Gastrocnemius medialis (tissue), 4 donors: ENCODE data around the gene ROBO1. TPM values are rescaled to one million over a fixed set of nuclear protein-coding genes. Genes with fewer than 3 reads are reported as not detected.

Experiments
- ATAC-seq, 2 donors: fragments of 150-250 bp; one replicate each; pipeline ENCODE4 v1.9.1; 2016
- DNase-seq, 2 donors: peaks; one replicate each; pipeline ENCODE4 v3.0.0-alpha.2; 2019
- H3K27ac ChIP-seq, 4 donors: fragments of 200-600 bp; sonication (generic); 1 replicate in 1 of 4; 2 replicates in 3 of 4; pipeline ENCODE4 v1.5.1; 2016 to 2018; ENCODE audit warnings: mild to moderate bottlenecking in 2 of 4, moderate library complexity in 1 of 4
- H3K27me3 ChIP-seq, 3 donors: fragments of 200-600 bp; sonication (generic) in 2 of 3; 1 replicate in 1 of 3; 2 replicates in 2 of 3; pipeline versions ENCODE4 v1.5.1 to v1.6.0; 2016 to 2019; ENCODE audit warnings: mild to moderate bottlenecking in 1 of 3, moderate library complexity in 1 of 3
- H3K36me3 ChIP-seq, 2 donors: fragments of 200-600 bp; sonication (generic) in 1 of 2; one replicate each; pipeline ENCODE4 v1.5.1; 2017 to 2018
- H3K4me1 ChIP-seq, 2 donors: fragments of 200-600 bp; sonication (generic) in 1 of 2; one replicate each; pipeline ENCODE4 v1.5.1; 2016 to 2017; ENCODE audit warnings: mild to moderate bottlenecking in 2 of 2
- H3K4me3 ChIP-seq, 4 donors: fragments of 200-600 bp; sonication (generic) in 3 of 4; 1 replicate in 1 of 4; 2 replicates in 3 of 4; pipeline ENCODE4 v1.5.1; 2016 to 2019; ENCODE audit warnings: mild to moderate bottlenecking in 2 of 4
- H3K9me3 ChIP-seq, 3 donors: fragments of 200-600 bp; sonication (generic) in 2 of 3; 1 replicate in 1 of 3; 2 replicates in 2 of 3; pipeline ENCODE4 v1.5.1; 2016 to 2019
- POLR2A ChIP-seq, 2 donors: fragments of 450-650 bp; IDR thresholded peaks; one replicate each; pipeline ENCODE4 v1.6.1; 2017; ENCODE audit warnings: antibody characterized with exemption in 2 of 2, mild to moderate bottlenecking in 2 of 2, moderate library complexity in 2 of 2
- in situ Hi-C, 4 donors: fragments of 200-750 bp; cut with MboI; loops; one replicate each; pipeline versions ENCODE4 v1.15.0 to v1.8.0; 2017; ENCODE audit warnings: low sequenced_read_pairs in 4 of 4
- intact Hi-C: fragments of 100-400 bp; cut with DNase I; formaldehyde crosslinking; loops from one replicate; pipeline ENCODE4 v1.15.1; 2023; ENCODE audit warnings: low total_unique reads
- total RNA-seq, 4 donors: library from RNA; depleted of rRNA; stranded (reverse); fragments of >200 nt; gene quantifications; one replicate each; pipeline versions ENCODE4 v1.1.0 to v1.2.3, GENCODE V29; 2016
- TF ChIP-seq, protein P1 (sequence below), 5 experiments: fragments of 450-650 bp in 3 of 5; fragments of 200-600 bp in 2 of 5; sonication (generic) in 2 of 5; IDR thresholded peaks in 4 of 5; conservative IDR thresholded peaks in 1 of 5; 1 replicate in 4 of 5; 2 replicates in 1 of 5; pipeline ENCODE4 v1.5.1; 2016 to 2019; ENCODE audit warnings: antibody characterized with exemption in 5 of 5, mild to moderate bottlenecking in 3 of 5, moderate library complexity in 3 of 5

Gene ROBO1
- total RNA-seq, 4 donors from 2014 or later: 4.2 to 16.0 (median 9.5) TPM

GRCh38 chr3:78832785-78833204, 935.0 kb downstream of the ROBO1 start:
- Histone ChIP-seq H3K4me3 (no peak overlapping the region), H3K4me1 (no peaks in the 10 kb centered on the region), H3K27ac (no peak overlapping the region), H3K9me3 (no peaks in the 10 kb centered on the region), H3K36me3 (no peaks in the 10 kb centered on the region), H3K27me3 (no peaks in the 10 kb centered on the region)
- intact Hi-C loops (no loop called here), in situ Hi-C loops (no loop called here)
- DNase-seq (no peak), ATAC-seq (no peak)
- TF ChIP-seq POLR2A (IDR thresholded peaks at IDR 0.05): no peak
- TF ChIP-seq, protein P1, sequence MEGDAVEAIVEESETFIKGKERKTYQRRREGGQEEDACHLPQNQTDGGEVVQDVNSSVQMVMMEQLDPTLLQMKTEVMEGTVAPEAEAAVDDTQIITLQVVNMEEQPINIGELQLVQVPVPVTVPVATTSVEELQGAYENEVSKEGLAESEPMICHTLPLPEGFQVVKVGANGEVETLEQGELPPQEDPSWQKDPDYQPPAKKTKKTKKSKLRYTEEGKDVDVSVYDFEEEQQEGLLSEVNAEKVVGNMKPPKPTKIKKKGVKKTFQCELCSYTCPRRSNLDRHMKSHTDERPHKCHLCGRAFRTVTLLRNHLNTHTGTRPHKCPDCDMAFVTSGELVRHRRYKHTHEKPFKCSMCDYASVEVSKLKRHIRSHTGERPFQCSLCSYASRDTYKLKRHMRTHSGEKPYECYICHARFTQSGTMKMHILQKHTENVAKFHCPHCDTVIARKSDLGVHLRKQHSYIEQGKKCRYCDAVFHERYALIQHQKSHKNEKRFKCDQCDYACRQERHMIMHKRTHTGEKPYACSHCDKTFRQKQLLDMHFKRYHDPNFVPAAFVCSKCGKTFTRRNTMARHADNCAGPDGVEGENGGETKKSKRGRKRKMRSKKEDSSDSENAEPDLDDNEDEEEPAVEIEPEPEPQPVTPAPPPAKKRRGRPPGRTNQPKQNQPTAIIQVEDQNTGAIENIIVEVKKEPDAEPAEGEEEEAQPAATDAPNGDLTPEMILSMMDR (IDR thresholded peaks at IDR 0.05 in 4 of 5, conservative IDR thresholded peaks at IDR 0.05 in 1 of 5): no peak

- Histone ChIP-seq H3K4me3 (no peak overlapping the region), H3K4me1 (no peaks in the 10 kb centered on the region), H3K27ac (no peak overlapping the region), H3K36me3 (no peaks in the 10 kb centered on the region), H3K27me3 (no peaks in the 10 kb centered on the region), H3K9me3 (no peaks in the 10 kb centered on the region)
- intact Hi-C loops (no loop called here), in situ Hi-C loops (no loop called here)
- DNase-seq (no peak), ATAC-seq (no peak)
- TF ChIP-seq, protein P1 (IDR thresholded peaks at IDR 0.05 in 4 of 5, conservative IDR thresholded peaks at IDR 0.05 in 1 of 5): no peak
- no peak for TF ChIP-seq POLR2A (IDR thresholded peaks at IDR 0.05)
These were observed 936.3 kb downstream of the ROBO1 start for GRCh38 chr3:78831446-78831972.

- in situ Hi-C loops: no loop called here
- no peak for ATAC-seq
These were observed 937.3 kb downstream of the ROBO1 start for GRCh38 chr3:78830470-78830869.

GRCh38 chr3:78827618-78828017, 940.2 kb downstream of the ROBO1 start:
- H3K4me3 ChIP-seq: no peak overlapping the region
- DNase-seq: no peak
- no peaks in the 10 kb centered on the region for H3K36me3 ChIP-seq

More at GRCh38 chr3:78830470-78830869, 937.3 kb downstream of the ROBO1 start:
- no peak for DNase-seq
- H3K4me1 ChIP-seq: no peaks in the 10 kb centered on the region
- intact Hi-C loops: no loop called here
- H3K36me3 ChIP-seq: no peaks in the 10 kb centered on the region
- H3K27me3 ChIP-seq: no peaks in the 10 kb centered on the region
- H3K27ac ChIP-seq: no peak overlapping the region
- H3K9me3 ChIP-seq: no peaks in the 10 kb centered on the region
- no peak for TF ChIP-seq POLR2A (IDR thresholded peaks at IDR 0.05)
- TF ChIP-seq, protein P1 (IDR thresholded peaks at IDR 0.05 in 4 of 5, conservative IDR thresholded peaks at IDR 0.05 in 1 of 5): no peak
- H3K4me3 ChIP-seq: no peak overlapping the region

More at GRCh38 chr3:78827618-78828017, 940.2 kb downstream of the ROBO1 start:
- H3K9me3 ChIP-seq: no peaks in the 10 kb centered on the region
- TF ChIP-seq, protein P1 (IDR thresholded peaks at IDR 0.05 in 4 of 5, conservative IDR thresholded peaks at IDR 0.05 in 1 of 5): no peak
- no peak for TF ChIP-seq POLR2A (IDR thresholded peaks at IDR 0.05)
- no peaks in the 10 kb centered on the region for H3K4me1 ChIP-seq
- in situ Hi-C loops: no loop called here
- H3K27ac ChIP-seq: no peak overlapping the region
- intact Hi-C loops: no loop called here
- H3K27me3 ChIP-seq: no peaks in the 10 kb centered on the region
- no peak for ATAC-seq
